GM19023 (cell line): Measurements from ENCODE around the gene AFAP1L2.
A peak's percentile ranks its signal among the peaks of the same experiment; 100 is the strongest.

Source experiments
- ATAC-seq: cut with Tn5 transposase; IDR thresholded peaks from one replicate; pipeline ENCODE4 v1.9.1; 2021; ENCODE audit warnings: mild to moderate bottlenecking, moderate library complexity; ENCODE audit not compliant: unreplicated experiment

The AFAP1L2 gene

GRCh38 chr10:114315566-114316420, 88.5 kb downstream of the AFAP1L2 start:
- no peak for ATAC-seq

- no peak for ATAC-seq
Measured at GRCh38 chr10:114313866-114314265, 90.4 kb downstream of the AFAP1L2 start.

- no peak for ATAC-seq
Measured at GRCh38 chr10:114313139-114313538, 91.2 kb downstream of the AFAP1L2 start.

GRCh38 chr10:114311496-114312209, 92.6 kb downstream of the AFAP1L2 start:
- ATAC-seq = no peak

- no peak for ATAC-seq
Measured at GRCh38 chr10:114311023-114311422, 93.3 kb downstream of the AFAP1L2 start.

- ATAC-seq = no peak
Measured at GRCh38 chr10:114310346-114310745, 94.0 kb downstream of the AFAP1L2 start.

GRCh38 chr10:114309364-114309651, 95.0 kb downstream of the AFAP1L2 start:
- no peak for ATAC-seq

- ATAC-seq = no peak
Measured at GRCh38 chr10:114308531-114309363, 95.6 kb downstream of the AFAP1L2 start.

- no peak for ATAC-seq
Measured at GRCh38 chr10:114307731-114308130, 96.6 kb downstream of the AFAP1L2 start.

GRCh38 chr10:114306116-114306973, 98.0 kb downstream of the AFAP1L2 start:
- ATAC-seq = no peak

GRCh38 chr10:114305521-114305925, 98.8 kb downstream of the AFAP1L2 start:
- no peak for ATAC-seq

GRCh38 chr10:114304571-114305421, 99.5 kb downstream of the AFAP1L2 start:
- peak; percentile 68 for ATAC-seq

GRCh38 chr10:114304017-114304570, 100.2 kb downstream of the AFAP1L2 start:
- ATAC-seq = peak; percentile 80

- no peak for ATAC-seq
Measured at GRCh38 chr10:114303556-114303955, 100.7 kb downstream of the AFAP1L2 start.

GRCh38 chr10:114301951-114302710, 102.2 kb downstream of the AFAP1L2 start:
- ATAC-seq = no peak

GRCh38 chr10:114301177-114301576, 103.1 kb downstream of the AFAP1L2 start:
- ATAC-seq = no peak

GRCh38 chr10:114300036-114300645, 104.2 kb downstream of the AFAP1L2 start:
- ATAC-seq = no peak

GRCh38 chr10:114297136-114297705, 107.1 kb downstream of the AFAP1L2 start:
- ATAC-seq = no peak
